ENCODE results near the gene ZNF860.
"Not testable (repeated sequence)": the region's sequence is repeated elsewhere in the genome, so short reads cannot be mapped to it uniquely, and the experiment has no call there.

Gene ZNF860

DNA sequence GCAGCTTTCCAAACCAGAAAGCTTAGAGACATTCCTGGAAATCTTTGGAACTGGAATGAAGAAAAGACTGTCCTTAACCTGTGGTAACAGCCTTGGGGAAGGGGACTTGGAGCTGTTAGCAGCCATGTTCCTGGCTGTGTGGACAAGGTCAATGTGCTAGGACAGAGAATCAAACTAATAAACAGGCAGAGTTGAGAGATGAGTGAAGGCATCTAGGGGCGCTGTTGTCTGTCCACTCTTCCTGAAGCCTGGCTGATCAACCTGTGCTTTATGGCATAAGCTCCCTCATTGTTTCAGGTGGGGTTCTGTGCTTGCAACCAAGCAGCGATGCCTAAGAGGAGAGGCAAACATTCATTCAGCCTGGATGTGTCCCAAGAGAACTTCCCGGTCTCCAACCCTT is 19.3 kb downstream of the ZNF860 start:
- H3K9me3 Mint-ChIP-seq, result no peaks in the 10 kb centered on the region
- H3K4me3 Mint-ChIP-seq, result no peak overlapping the region
- DNase-seq (ENCODE audit: low spot score in 2 of 2) (no peak), ATAC-seq (no peak)
- H3K4me1 Mint-ChIP-seq, result peaks cover 12% of the 10 kb centered on the region
- H3K36me3 Mint-ChIP-seq, result no peaks in the 10 kb centered on the region
- no peak overlapping the region for H3K27ac Mint-ChIP-seq

DNA sequence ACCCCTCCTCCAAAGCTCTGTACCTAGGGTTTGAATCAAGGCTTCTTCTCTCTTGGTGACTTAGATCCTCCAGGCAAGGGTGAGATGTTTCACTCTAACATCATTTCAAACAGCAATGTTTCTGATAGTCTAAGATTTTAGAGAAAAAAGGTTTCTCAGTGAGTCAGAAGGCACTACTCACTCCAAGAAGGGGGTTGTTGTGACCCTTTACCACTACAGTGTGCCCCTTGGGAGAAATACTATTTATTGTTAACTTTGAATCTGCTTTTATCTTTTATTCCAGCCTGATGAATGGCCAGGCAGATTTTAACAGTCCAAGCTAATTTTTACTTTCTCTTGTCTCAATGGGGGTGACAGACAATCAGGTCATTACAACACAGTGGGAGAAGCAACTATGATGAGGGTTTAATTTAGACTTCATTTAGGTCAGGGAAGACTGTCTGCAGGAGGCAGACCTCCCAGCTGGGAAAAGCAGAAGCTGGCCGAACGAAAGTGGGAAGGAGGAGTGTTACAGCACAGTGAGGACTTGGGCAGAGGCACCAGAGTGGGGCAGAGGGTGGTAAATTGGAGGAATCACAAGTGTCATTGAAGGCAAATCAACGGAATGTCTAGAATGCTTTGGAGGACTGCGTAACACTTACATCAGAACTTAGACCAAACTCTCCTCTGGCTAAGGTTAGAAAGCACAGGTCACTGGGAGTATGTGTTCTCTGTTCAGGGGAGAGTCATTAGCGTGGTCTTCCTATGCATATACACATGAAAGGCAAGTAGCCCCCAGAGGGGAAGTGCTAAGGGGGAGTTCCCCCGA is 21.2 kb downstream of the ZNF860 start:
- H3K36me3 Mint-ChIP-seq, result no peaks in the 10 kb centered on the region
- DNase-seq (ENCODE audit: low spot score in 2 of 2), result no peak
- H3K4me3 Mint-ChIP-seq, result no peak overlapping the region
- no peaks in the 10 kb centered on the region for H3K9me3 Mint-ChIP-seq
- peak; percentile 87 for ATAC-seq
- no peak overlapping the region for H3K27ac Mint-ChIP-seq
- peaks cover 6% of the 10 kb centered on the region for H3K4me1 Mint-ChIP-seq

DNA sequence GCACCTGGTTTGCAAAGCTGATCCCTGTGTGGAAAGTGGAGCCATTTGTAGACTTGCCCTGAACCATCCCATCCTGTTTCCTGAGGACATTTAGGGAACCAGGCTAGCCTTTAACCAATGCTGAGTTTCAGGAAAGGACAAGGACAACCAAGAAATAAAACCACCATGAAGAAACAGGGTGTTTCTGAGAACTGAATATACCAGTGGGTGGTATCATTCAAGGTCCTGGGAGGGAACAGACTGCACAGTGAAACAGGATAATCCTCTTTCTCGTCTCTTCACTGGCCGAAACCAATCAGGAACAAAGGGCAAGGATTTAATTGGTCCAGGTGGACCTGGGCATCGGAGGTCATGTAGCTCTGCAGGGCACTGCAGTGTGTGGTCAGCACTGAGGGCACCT is 21.8 kb downstream of the ZNF860 start:
- Mint-ChIP-seq H3K4me1 (peaks cover 6% of the 10 kb centered on the region), H3K4me3 (no peak overlapping the region), H3K27ac (no peak overlapping the region), H3K36me3 (no peaks in the 10 kb centered on the region), H3K9me3 (no peaks in the 10 kb centered on the region)
- DNase-seq (ENCODE audit: low spot score in 2 of 2) (no peak), ATAC-seq (no peak)

DNA sequence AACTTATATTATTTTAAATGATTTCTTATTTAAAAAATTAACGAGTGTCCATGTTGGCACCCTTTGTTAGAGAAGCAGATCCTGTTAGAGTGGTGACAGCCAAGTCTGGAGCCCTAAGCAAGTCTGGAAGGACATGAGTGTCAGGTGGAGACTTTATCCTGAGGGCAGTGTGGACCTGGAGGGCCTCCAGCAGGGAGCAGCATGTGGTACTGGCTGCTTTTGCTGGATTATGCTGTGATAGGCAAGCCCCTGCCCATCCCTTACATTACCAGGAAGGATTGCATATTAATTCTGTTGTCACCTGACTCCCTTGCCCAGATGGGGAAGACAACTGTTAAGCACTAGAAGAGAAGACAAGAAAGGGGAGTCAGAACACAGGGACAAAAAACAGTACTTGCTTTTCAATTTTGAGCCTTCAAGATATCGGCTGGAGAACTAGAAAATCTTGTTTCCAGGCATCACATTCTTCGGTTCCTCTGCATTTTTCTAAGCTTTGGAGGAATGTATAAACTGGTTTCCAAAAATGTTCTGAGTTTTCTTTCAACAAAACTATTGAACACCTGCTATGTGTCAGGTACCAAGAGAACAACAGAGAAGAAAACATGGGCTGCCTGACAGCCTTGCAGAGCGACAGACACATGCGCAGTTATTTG is 22.7 kb downstream of the ZNF860 start:
- ATAC-seq, result no peak

DNA sequence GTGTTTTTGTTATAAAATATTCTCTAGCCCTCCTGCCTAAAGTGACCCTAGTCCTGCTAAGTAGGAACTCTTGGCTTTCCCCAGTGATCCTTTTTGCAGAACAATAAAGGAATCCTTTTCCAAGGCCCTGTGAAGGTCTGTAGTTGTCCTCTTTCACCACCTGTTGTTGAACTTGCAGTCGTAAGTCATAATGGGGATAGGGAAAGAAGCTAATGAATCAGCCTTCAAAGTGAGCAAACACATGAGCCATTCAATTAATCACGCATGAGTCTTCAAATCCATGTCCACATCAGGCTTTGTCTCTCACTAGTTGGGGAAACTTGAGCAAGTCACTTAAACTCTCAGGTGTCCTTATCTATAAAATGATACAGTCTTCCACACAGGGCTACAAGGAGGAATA is 27.6 kb downstream of the ZNF860 start:
- no peaks in the 10 kb centered on the region for H3K4me1 Mint-ChIP-seq
- no peak overlapping the region for H3K27ac Mint-ChIP-seq
- no peaks in the 10 kb centered on the region for H3K9me3 Mint-ChIP-seq
- H3K4me3 Mint-ChIP-seq, result no peak overlapping the region
- no peak for ATAC-seq
- no peaks in the 10 kb centered on the region for H3K36me3 Mint-ChIP-seq
- DNase-seq (ENCODE audit: low spot score in 2 of 2), result no peak

More for the DNA sequence above, 22.7 kb downstream of the ZNF860 start:
- no peak for DNase-seq (ENCODE audit: low spot score in 2 of 2)
- peaks cover 6% of the 10 kb centered on the region for H3K4me1 Mint-ChIP-seq
- H3K4me3 Mint-ChIP-seq, result no peak overlapping the region
- H3K9me3 Mint-ChIP-seq, result no peaks in the 10 kb centered on the region
- H3K36me3 Mint-ChIP-seq, result no peaks in the 10 kb centered on the region
- H3K27ac Mint-ChIP-seq, result no peak overlapping the region

DNA sequence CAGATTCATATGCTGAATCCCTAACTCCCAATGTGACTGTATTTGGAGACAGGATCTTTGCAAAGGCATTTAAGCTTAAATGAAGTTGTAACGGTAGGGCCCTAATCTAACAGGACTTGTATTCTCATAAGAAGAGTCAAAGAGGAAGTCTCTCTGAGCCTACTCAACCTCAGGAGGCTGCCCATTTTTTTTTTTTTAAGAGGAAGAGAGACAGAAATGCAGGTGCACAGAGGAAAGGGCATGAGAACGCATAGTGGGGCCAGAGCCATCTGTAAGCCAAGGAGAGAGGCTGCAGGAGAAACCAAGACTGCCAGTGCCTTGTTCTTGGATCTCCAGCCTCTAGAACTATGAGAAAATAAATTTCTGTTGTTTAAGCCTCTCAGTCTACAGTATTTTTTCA is 28.4 kb downstream of the ZNF860 start:
- Mint-ChIP-seq H3K36me3 (no peaks in the 10 kb centered on the region), H3K27ac (no peak overlapping the region), H3K4me3 (no peak overlapping the region), H3K9me3 (no peaks in the 10 kb centered on the region), H3K4me1 (no peaks in the 10 kb centered on the region)
- DNase-seq (ENCODE audit: low spot score in 2 of 2) (no peak), ATAC-seq (no peak)

DNA sequence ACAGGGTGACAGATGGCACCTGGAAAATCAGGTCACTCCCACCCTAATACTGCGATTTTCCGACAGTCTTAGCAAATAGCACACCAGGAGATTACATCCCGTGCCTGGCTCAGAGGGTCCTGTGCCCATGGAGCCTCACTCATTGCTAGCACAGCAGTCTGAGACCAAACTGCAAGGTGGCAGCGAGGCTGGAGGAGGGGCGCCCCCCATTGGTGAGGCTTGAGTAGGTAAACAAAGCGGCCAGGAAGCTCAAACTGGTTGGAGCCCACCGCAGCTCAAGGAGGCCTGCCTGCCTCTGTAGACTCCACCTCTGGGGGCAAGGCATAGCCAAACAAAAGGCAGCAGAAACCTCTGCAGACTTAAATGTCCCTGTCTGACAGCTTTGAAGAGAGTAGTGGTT is 29.1 kb downstream of the ZNF860 start:
- not testable (repeated sequence) for H3K9me3 Mint-ChIP-seq; ATAC-seq; H3K36me3 Mint-ChIP-seq; H3K4me3 Mint-ChIP-seq; H3K27ac Mint-ChIP-seq; DNase-seq (ENCODE audit: low spot score in 2 of 2); H3K4me1 Mint-ChIP-seq

DNA sequence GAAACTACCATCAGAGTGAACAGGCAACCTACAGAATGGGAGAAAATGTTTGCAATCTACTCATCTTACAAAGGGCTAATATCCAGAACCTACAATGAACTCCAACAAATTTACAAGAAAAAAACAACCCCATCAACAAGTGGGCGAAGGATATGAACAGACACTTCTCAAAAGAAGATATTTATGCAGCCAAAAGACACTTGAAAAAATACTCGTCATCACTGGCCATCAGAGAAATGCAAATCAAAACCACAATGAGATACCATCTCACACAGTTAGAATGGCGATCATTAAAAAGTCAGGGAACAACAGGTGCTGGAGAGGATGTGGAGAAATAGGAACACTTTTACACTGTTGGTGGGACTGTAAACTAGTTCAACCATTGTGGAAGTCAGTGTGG is 34.1 kb downstream of the ZNF860 start:
- not testable (repeated sequence) for H3K9me3 Mint-ChIP-seq; H3K4me3 Mint-ChIP-seq; DNase-seq (ENCODE audit: low spot score in 2 of 2); ATAC-seq; H3K36me3 Mint-ChIP-seq; H3K27ac Mint-ChIP-seq; H3K4me1 Mint-ChIP-seq

DNA sequence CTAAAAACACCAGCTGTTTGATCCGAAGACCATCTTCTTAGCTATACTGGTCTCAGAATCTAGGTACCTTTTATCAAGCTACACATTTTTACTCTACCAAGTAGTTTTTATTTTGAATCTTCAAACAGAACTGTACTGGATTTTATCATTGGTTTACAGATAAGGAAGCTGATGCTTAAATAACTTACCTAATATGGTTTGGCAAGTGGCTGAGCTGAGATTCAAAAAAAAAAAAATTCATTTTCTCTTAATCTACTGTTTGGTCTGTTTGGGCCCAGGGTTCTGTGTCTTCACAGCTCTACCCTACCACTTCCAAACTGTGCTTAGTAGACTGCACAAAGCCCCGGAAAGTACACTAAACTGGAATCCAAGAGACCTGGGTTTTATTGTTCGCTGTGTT is 35.7 kb downstream of the ZNF860 start:
- Mint-ChIP-seq H3K4me1 (no peaks in the 10 kb centered on the region), H3K9me3 (no peaks in the 10 kb centered on the region), H3K4me3 (no peak overlapping the region), H3K27ac (no peak overlapping the region), H3K36me3 (no peaks in the 10 kb centered on the region)
- no peak for ATAC-seq
- no peak for DNase-seq (ENCODE audit: low spot score in 2 of 2)

DNA sequence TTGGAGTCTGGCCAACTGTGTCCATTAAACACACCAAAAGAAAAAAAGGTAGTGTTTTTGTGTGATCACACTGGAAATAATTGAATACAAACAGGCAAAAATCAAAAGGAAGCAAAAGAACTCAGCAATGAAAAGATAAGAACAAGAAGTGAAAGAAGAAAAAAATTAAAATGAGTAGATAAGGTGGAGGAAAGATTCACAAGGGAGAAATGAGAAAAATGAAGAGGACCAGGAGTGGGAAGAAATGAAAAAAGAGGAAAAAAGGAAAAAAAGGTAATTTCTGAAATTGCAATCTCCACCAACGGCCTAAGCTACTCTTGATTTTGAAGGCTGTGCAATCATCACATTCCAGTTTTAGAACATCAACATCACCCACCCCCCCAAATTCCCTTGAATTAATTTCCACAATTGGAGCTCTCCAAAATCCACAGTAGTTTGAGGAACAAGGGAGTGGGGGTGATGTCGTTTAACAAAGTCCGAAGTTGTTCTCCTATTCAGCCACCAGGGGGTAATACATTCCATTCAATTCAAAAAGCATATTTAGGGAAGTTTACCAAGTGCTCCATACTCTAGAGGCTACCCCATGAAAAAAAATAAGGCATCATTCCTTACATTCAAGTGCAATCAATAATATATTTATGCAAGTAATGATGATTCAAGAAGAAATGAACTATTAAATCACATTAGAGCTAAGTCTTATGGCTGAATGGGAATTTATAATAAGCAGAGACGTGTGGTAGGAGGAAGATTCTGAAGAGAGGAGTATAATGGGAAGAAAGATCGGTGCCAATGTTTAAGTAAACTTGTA is 37.4 kb downstream of the ZNF860 start:
- H3K4me1 Mint-ChIP-seq, result no peaks in the 10 kb centered on the region
- no peaks in the 10 kb centered on the region for H3K36me3 Mint-ChIP-seq
- no peak for ATAC-seq
- DNase-seq (ENCODE audit: low spot score in 2 of 2), result no peak
- no peak overlapping the region for H3K4me3 Mint-ChIP-seq
- H3K9me3 Mint-ChIP-seq, result no peaks in the 10 kb centered on the region
- no peak overlapping the region for H3K27ac Mint-ChIP-seq

DNA sequence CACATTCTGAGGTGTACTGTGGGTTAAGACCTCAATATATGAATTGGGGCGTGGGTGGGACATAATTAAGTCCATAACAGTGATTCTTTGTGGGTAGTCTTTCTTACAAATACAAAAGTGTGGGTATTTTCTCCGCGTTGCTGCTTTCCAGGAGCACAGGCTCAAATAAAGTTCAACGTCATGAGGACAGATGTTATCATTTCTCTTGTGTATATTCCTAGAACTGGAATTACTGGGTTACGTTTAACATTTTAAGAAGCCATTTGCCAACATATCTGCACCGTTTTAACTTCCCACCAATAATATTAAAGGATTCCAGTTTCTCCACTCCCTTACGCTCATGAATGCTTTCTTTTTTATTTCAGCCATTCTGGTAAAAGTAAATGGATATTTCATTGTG is 39.6 kb downstream of the ZNF860 start:
- no peaks in the 10 kb centered on the region for H3K36me3 Mint-ChIP-seq
- ATAC-seq (no peak), DNase-seq (ENCODE audit: low spot score in 2 of 2) (no peak)
- no peak overlapping the region for H3K4me3 Mint-ChIP-seq
- H3K4me1 Mint-ChIP-seq, result no peaks in the 10 kb centered on the region
- no peaks in the 10 kb centered on the region for H3K9me3 Mint-ChIP-seq
- H3K27ac Mint-ChIP-seq, result no peak overlapping the region

DNA sequence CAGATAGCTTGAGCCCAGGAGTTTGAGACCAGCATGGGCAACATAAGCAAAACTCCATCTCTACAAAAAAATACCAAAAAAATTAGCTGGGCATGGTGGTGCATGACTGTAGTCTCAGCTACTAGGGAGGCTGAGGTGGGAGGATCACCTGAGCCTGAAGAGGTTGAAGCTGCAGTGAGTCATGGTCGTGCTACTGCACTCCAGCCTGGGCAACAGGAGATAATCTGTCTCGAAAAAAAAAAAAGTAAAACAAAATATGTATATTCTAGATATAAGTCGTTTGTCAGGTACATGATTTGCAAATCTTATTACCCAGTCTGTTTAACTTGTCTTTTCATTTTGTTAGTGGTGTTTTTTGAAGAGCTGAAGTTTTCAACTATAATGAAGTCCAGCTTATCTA is 40.2 kb downstream of the ZNF860 start:
- Mint-ChIP-seq H3K9me3 (no peaks in the 10 kb centered on the region), H3K4me3 (no peak overlapping the region), H3K27ac (no peak overlapping the region)

DNA sequence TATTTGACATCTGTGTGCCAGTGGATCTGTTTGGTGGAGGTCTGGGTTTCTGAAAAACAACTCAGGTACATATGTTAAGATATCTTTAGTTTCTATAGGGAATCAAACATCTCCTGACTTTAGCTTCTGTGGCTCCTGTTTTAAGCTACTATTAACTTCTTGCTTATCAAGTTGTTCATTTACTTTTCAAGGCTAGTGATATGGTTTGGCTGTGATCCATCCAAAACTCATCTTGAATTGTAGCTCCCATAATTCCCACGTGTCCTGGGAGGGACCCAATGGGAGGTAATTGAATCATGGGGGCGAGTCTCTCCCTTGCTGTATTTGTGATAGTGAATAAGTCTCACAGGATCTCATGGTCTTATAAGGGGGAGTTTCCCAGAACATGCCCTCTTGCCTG is 41.4 kb downstream of the ZNF860 start:
- no peak overlapping the region for H3K4me3 Mint-ChIP-seq
- H3K4me1 Mint-ChIP-seq, result no peaks in the 10 kb centered on the region
- H3K27ac Mint-ChIP-seq, result no peak overlapping the region
- DNase-seq (ENCODE audit: low spot score in 2 of 2) (no peak), ATAC-seq (no peak)
- no peaks in the 10 kb centered on the region for H3K9me3 Mint-ChIP-seq
- H3K36me3 Mint-ChIP-seq, result no peaks in the 10 kb centered on the region

More for the DNA sequence above, 40.2 kb downstream of the ZNF860 start:
- H3K36me3 Mint-ChIP-seq, result no peaks in the 10 kb centered on the region
- no peaks in the 10 kb centered on the region for H3K4me1 Mint-ChIP-seq
- ATAC-seq (no peak), DNase-seq (ENCODE audit: low spot score in 2 of 2) (no peak)

DNA sequence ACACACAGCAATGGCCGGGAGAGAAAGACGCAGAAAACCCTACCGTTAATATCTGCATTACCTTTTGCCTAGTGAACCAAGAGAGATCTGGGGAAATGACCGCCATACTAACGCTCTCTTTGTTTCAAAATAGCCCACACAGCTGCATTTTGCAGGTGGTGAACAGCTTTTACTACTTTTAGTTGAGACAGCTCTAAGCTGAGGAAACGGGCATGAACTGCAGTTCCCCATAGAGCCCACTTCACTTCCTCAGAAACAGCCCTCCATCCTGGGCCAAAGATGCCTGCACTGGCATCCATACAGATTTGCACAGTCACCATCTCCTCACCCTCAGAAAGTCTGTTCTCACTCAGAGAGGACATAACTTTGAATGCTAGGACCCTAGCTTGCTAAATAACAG is 45.0 kb downstream of the ZNF860 start:
- H3K4me3 Mint-ChIP-seq, result no peak overlapping the region
- no peak for ATAC-seq

DNA sequence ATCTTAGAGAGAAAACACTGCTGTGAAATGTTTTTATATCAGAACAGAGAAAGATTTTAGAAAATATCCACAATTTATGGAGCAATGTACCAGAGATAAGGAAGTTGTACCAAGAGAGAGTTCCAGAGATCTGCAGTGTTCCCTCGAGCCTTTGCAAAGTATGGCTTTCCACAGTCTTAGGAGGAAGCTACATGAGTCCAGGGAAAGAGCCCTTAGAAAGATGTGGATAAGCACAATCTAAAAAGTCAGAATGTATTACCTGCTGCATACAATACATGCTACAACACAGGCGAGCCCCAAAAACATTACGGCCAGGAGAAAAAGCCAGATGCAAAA is 56.4 kb downstream of the ZNF860 start:
- no peaks in the 10 kb centered on the region for H3K36me3 Mint-ChIP-seq
- no peak overlapping the region for H3K4me3 Mint-ChIP-seq
- ATAC-seq (no peak), DNase-seq (ENCODE audit: low spot score in 2 of 2) (no peak)
- H3K9me3 Mint-ChIP-seq, result peaks cover 9% of the 10 kb centered on the region
- no peaks in the 10 kb centered on the region for H3K4me1 Mint-ChIP-seq
- H3K27ac Mint-ChIP-seq, result no peak overlapping the region

More for the DNA sequence above, 45.0 kb downstream of the ZNF860 start:
- no peak overlapping the region for H3K27ac Mint-ChIP-seq
- H3K4me1 Mint-ChIP-seq, result no peaks in the 10 kb centered on the region
- DNase-seq (ENCODE audit: low spot score in 2 of 2), result no peak
- no peaks in the 10 kb centered on the region for H3K36me3 Mint-ChIP-seq
- no peaks in the 10 kb centered on the region for H3K9me3 Mint-ChIP-seq

DNA sequence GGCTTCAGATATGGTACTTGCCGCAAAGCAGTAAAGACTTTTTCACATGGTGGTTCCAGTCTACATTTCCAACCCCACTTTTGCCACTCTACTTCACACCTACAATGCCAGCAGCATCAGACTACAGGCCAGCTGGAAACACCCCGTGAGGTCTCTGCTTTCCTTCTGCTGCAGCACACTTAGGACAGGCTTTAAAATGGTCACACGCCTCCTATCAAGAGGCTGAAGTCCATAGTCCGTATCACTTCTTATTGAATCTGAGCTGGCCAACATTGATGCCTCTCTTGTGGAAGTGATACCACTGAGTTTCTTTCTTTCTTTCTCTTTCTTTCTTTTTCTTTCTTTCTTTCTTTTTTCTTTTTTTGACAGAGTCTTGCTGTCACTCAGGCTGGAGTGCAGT is 59.8 kb downstream of the ZNF860 start:
- ATAC-seq, result no peak
- no peak for DNase-seq (ENCODE audit: low spot score in 2 of 2)
- H3K27ac Mint-ChIP-seq, result no peak overlapping the region
- peaks cover 9% of the 10 kb centered on the region for H3K9me3 Mint-ChIP-seq
- H3K4me3 Mint-ChIP-seq, result no peak overlapping the region
- no peaks in the 10 kb centered on the region for H3K36me3 Mint-ChIP-seq
- H3K4me1 Mint-ChIP-seq, result no peaks in the 10 kb centered on the region
